Stimulated activated CD4-positive, alpha-beta T cell treated with anti-CD3 and anti-CD28 coated beads, Interleukin-1b, Interleukin-23, amount 100 ng/mL, for 1 hour (primary cell): ENCODE results near the gene GABRD.

Source experiments
- DNase-seq, 2 donors: peaks; one replicate each; pipeline ENCODE4 v3.0.0-alpha.2; 2020; ENCODE audit warnings: low read depth in 2 of 2

Gene GABRD

GRCh38 chr1:2076826-2077225 lies 57.7 kb downstream of the GABRD start:
- no peak for DNase-seq

GRCh38 chr1:2078170-2078569 lies 59.0 kb downstream of the GABRD start:
- no peak for DNase-seq

GRCh38 chr1:2079396-2080085 lies 60.4 kb downstream of the GABRD start:
- DNase-seq = no peak

GRCh38 chr1:2080140-2080539 lies 61.0 kb downstream of the GABRD start:
- DNase-seq = no peak
